Stimulated activated naive CD4-positive, alpha-beta T cell (primary cell): ENCODE measurements around the gene LGR6.

ENCODE experiments used
- DNase-seq, 6 experiments: peaks; one replicate each; lab custom pipeline; 2025; lab: John Stamatoyannopoulos, UW

LGR6 gene

GRCh38 chr1:202289009-202289408 lies 95.4 kb downstream of the LGR6 start:
- DNase-seq = no peak

GRCh38 chr1:202291001-202291400 lies 97.4 kb downstream of the LGR6 start:
- DNase-seq = no peak

- DNase-seq = no peak
Measured at GRCh38 chr1:202291961-202292712, 98.5 kb downstream of the LGR6 start.

- no peak for DNase-seq
Measured at GRCh38 chr1:202292773-202293172, 99.2 kb downstream of the LGR6 start.

- DNase-seq = no peak
Measured at GRCh38 chr1:202293569-202293968, 100.0 kb downstream of the LGR6 start.

- DNase-seq = no peak
Measured at GRCh38 chr1:202302166-202302565, 108.6 kb downstream of the LGR6 start.

- no peak for DNase-seq
Measured at GRCh38 chr1:202304375-202304774, 110.8 kb downstream of the LGR6 start.

GRCh38 chr1:202305168-202305567 lies 111.6 kb downstream of the LGR6 start:
- DNase-seq = no peak

GRCh38 chr1:202306535-202307345 lies 113.1 kb downstream of the LGR6 start:
- no peak for DNase-seq

GRCh38 chr1:202310071-202310725 lies 116.6 kb downstream of the LGR6 start:
- no peak for DNase-seq

- no peak for DNase-seq
Measured at GRCh38 chr1:202310746-202311145, 117.1 kb downstream of the LGR6 start.

GRCh38 chr1:202311875-202312635 lies 118.5 kb downstream of the LGR6 start:
- DNase-seq = no peak

- peak; percentile 18 to 66 (median 54) for DNase-seq
Measured at GRCh38 chr1:202315576-202316168, 122.1 kb downstream of the LGR6 start.

- DNase-seq = no peak
Measured at GRCh38 chr1:202316186-202316585, 122.6 kb downstream of the LGR6 start.

GRCh38 chr1:202317941-202318925 lies 124.6 kb downstream of the LGR6 start:
- no peak for DNase-seq

- DNase-seq = no peak
Measured at GRCh38 chr1:202319381-202320080, 125.9 kb downstream of the LGR6 start.

GRCh38 chr1:202320081-202320405 lies 126.4 kb downstream of the LGR6 start:
- no peak for DNase-seq

- no peak for DNase-seq
Measured at GRCh38 chr1:202323731-202324130, 130.1 kb downstream of the LGR6 start.

GRCh38 chr1:202324646-202325045 lies 131.0 kb downstream of the LGR6 start:
- no peak for DNase-seq

GRCh38 chr1:202329891-202330290 lies 136.3 kb downstream of the LGR6 start:
- no peak for DNase-seq
